Adrenal gland (tissue), 5 donors: ENCODE results near the gene MOSPD3.

Source experiments
- POLR2A ChIP-seq, 2 donors: fragments of 450-650 bp; IDR thresholded peaks; one replicate each; pipeline ENCODE4 v1.6.1; 2017; ENCODE audit warnings: antibody characterized with exemption in 2 of 2, mild to moderate bottlenecking in 2 of 2, moderate library complexity in 1 of 2
- TF ChIP-seq, protein P1 (sequence below), 6 experiments: fragments of 450-650 bp in 4 of 6; fragments of 200-600 bp in 2 of 6; sonication (generic) in 1 of 6; IDR thresholded peaks; 1 replicate in 5 of 6; 2 replicates in 1 of 6; pipeline versions ENCODE4 v1.5.1 to v1.8.0; 2016 to 2021; ENCODE audit warnings: antibody characterized with exemption in 6 of 6, mild to moderate bottlenecking in 2 of 6, moderate library complexity in 1 of 6
- donor health status: DM: no; HTN: no; CAD: no.

DNA sequence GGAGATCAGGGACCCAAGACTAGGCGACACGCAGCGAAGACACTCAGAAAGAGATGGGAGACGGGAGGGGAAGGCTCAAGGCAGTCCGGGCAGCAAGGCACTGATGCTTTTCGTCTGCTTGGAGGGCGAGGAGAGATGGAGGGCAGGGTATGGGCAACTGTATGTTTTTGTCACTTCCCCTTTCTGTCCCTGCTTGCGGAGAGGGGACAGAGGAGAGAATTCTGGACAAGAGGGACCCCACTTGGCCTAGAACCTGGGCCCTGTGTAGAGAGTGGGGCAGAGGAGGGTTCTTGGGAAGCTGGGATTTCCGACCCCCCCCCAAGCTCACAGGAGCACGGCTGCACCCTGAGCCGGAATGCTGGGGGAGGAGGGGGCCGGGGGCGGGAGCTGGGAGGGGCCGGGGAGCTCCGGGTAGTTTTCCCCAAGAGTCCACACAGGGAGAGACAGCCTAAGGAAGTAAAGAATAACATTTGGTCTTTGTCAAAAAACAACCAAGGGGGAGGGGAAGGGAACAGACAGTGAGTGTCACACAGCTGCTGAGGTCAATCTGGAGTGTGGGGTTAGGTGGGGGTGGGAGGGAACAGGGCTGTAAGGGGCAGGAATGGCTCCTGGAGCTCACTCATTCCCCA, 28.2 kb upstream of the MOSPD3 start:
- TF ChIP-seq, protein P1, sequence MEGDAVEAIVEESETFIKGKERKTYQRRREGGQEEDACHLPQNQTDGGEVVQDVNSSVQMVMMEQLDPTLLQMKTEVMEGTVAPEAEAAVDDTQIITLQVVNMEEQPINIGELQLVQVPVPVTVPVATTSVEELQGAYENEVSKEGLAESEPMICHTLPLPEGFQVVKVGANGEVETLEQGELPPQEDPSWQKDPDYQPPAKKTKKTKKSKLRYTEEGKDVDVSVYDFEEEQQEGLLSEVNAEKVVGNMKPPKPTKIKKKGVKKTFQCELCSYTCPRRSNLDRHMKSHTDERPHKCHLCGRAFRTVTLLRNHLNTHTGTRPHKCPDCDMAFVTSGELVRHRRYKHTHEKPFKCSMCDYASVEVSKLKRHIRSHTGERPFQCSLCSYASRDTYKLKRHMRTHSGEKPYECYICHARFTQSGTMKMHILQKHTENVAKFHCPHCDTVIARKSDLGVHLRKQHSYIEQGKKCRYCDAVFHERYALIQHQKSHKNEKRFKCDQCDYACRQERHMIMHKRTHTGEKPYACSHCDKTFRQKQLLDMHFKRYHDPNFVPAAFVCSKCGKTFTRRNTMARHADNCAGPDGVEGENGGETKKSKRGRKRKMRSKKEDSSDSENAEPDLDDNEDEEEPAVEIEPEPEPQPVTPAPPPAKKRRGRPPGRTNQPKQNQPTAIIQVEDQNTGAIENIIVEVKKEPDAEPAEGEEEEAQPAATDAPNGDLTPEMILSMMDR (IDR thresholded peaks at IDR 0.05) = no peak
- TF ChIP-seq POLR2A (IDR thresholded peaks at IDR 0.05) = no peak
